Measurements from ENCODE around the gene FDX2.
"Not testable (repeated sequence)": the region's sequence is repeated elsewhere in the genome, so short reads cannot be mapped to it uniquely, and the experiment has no call there.

FDX2 gene

DNA sequence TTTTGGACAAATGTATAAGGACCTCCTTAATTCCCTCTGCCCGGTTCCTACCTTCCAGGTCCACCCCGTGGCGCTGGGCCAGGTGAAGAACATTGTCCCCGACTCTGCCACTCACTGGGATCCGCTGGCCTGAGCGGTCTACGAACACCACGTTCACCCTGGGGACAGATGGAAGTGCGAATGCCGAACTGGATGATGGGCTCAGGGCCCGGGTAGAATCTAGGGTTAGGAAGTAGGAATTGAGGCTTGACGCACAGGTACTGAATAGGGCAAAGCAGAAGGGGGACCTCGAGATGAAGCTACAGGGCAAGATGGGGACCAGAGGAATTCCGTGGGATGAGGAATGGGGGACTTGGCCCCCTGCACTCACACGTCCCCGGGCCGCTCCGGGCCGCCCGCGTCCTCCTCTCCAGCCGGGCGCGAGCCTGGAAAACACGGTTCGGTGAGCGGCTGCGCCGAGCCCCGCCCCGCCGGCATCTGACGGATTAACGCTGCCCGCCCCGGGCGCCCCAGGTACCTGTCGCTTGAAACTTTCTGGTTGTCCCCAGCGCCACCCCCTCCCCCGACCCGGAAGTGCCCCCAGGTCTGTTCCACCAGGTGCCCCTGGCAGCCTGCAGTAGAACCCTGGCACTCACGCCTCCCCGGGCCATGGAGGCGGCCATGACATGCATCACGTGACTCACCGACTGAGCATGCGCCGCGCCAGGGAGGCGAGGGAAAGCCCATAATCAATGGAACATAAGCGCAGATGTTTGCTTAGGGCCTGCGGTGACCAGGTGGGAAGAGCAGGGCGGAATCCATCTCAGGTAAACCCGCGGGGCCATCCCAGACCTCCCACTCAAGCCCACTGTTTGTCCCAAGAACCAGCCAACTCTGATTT is at the start of gene FDX2:
FDX2 (minus strand) TSS at position 681 of the 880 bp plus-strand sequence; CDS start at position 662, 19 bp downstream.
- DNase-seq (ENCODE audit: low spot score) = peak; percentile 97

DNA sequence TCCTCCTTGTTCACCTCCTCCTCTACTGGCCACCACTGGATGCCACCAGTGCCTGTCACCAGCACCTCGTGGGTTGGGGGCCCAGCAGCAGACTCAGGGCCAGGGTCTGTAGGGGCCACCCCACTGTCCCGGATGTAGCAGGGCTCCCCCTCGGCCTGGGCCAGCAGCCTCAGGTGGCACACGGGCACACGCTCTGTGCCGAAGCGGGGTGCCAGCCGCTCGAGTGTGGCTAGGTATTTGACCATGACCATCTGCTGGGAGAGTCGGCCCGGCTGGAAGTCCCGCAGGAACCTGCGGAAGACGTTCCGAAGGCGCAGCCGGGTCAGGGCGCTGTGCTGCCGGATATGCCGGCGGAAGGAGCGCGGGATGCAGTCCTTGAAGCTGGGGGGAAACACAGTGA is 49.7 kb upstream of the FDX2 start:
- no peak for DNase-seq (ENCODE audit: low spot score)

DNA sequence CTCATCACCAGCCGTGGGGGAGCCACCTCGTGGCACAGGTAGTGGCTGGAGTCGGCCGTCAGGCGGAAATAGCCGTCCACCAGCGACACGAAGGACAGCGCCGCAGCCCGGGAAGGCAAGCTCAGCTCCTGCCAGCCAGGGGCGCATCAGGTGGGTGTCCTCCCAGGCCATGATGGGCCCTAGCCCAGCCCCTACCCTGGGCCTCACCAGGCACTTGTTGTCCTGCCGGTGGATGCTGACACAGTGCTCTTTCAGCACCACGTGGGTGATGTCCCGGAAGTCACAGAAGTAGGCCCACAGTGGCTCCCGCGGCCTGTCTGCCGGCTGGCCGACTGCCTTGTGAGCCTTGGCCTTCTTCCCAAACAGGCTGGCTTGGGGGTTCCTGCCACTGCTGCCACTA is 48.8 kb upstream of the FDX2 start:
- no peak for DNase-seq (ENCODE audit: low spot score)

DNA sequence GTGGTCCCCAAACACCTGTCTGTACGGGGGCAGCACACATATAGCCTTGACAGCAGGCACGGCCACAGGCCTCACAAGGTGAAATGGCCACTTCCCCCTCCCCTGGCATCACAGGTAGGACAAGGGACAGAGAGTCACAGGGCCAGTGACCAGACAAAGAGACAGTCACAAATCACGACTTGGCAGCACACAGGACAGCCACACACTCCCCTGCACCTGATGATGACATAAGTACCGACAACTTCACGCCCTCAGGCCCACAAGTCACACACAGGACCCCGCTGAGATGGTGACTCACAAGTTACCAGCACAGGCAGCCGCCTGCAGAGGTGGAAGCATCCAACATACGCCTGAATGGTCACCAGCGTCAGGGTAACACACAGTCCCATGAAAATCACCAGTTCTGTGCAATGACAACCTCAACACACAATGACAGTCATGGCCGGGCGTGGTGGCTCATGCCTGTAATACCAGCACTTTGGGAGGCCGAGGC is 48.0 kb upstream of the FDX2 start:
- no peak for DNase-seq (ENCODE audit: low spot score)

DNA sequence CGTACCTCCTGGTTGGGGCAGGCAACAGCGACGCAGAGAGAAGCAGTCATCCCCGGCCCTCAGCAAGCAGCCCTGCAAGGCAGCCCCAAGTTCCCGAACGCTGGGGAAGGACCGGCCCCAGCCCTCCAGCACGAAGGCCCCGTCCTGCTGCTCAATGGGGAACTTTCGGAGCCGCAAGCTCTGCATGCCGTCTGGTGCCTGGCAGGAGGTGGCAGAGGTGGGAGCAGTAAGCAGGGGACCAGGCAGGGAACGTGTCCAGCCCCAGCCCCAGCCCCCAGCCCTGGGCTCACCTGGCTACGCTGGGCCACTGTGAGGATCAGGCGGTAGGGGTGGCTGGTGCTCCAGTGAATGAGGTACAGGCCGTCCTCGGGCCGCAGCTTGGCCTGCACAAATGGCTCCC is 46.4 kb upstream of the FDX2 start:
- no peak for DNase-seq (ENCODE audit: low spot score)

DNA sequence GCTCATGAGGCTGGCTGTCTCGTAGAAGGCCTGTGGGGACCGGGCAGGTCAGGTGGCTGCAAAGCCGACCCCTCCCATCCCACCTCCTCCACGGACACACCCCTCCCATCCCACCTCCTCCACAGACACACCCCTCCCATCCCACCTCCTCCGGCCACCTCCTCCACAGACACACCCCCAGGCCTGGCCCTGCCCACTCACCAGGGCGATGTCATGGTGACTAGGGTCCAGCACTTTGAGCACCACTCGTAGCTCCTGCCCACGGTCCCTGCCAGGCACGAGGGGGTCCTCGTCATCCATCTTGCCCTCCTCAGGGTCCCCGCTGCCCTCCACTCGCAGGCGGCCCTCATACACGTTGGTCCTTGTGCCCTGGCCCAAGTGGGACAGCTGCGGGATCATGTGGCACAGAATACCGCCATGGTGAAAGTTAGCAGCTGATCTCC is 45.8 kb upstream of the FDX2 start:
- no peak for DNase-seq (ENCODE audit: low spot score)

DNA sequence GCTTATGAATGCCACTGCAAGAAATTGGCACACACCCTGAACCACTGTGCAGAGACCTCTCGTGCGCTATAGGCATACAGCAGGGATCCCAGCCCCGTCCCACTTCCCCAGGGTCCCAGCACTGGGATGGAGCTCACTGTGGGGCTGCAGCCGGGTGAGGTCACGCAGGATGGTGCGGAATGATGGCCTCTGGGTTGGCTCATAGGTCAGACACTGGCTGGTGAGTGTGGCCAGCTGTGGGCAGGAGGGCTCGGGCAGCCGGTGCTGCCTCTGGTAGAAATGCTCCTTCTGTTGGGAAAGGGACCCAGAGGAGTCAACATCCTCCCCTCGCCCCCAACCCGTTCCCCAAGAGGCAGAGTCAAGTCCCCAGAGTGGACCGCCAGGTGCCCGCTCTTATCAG is 40.6 kb upstream of the FDX2 start:
- DNase-seq (ENCODE audit: low spot score) = no peak

DNA sequence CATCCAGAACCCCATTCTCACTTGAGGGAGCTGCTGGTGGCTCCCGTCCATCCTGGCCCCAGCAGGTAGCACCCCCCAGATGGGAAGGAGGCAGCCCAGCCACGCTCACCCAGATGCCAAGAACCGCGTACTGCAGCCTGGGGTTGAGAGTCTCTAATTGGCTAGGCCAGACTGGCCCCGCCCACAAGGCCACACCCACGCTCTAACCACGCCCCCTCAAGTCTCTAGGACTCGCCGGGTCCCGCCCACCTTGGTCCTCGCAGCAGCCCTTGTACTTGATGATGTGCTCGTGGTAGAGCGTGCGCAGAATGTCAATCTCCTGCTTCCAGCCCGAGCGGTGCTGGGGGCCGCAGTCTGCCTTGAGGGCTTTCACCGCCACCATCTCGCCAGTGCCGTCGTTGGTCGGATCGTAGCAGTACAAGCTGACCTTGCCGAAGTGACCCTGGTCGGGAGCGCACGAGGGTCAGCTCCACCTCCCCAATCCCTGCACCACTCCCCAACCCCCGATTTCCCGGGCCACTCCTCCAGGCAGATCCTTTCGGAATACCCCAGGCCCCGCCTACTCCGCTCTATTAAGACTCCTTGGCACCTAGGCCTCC is 38.1 kb upstream of the FDX2 start:
- DNase-seq (ENCODE audit: low spot score) = no peak

DNA sequence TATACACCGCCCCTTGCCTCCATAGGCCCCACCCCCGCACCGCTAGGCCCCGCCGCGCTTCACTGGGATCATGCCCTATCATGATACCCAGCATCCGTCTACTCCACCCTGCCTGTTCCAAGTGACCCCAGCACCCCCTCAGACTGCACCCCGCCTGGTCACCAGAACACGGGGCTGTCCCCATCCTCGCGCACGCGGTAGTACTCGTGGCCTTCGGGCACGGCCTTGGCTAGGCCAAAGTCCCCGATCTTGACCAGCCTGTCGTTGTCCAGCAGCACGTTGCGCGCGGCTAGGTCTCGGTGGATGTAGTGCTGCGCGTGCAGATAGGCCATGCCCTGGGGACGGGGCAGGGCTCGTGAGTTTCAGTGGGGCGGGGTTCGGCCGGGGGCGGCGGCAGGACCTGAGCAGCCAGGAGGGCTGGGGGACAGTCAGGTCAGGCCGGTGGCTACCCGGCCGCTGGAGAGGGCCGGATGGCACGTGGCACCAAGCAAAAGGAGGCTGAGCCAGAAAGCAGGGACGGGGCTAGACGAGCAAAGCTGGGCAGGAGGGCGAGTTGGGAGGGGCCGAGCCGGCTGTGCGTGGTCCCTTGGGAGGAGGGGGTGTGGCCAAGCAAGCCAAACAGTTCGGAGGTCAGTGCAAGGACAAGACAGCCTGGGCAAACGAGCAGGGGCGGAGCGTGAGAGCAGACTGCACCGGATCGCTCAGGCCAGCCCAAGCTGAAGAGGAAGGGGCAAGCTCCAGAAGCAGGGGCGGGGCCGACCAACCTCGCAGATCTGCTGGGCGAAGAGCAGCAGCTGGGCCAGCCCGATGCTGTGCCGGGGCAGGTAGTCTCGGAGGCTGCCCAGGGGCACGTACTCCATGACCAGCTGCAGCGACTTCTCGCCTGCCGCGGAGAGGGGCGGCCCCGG is 37.2 kb upstream of the FDX2 start:
- no peak for DNase-seq (ENCODE audit: low spot score)

DNA sequence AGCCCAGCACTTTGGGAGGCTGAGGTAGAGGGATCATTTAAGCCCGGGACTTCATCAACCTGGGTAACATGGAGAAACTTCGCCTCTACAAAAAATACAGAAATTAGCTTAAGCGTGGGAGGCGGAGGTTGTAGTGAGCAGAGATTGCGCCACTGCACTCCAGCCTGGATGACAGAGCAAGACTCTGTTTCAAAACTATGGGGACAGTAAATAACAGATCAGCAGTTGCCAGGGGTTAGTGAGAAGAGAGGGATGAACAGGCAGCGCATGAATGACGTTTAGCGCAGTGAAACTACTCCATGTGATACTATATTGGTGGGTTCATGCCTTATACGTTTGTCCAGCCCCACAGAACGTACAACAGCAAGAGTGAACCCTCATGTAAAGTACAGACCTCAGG is 30.7 kb upstream of the FDX2 start:
- DNase-seq (ENCODE audit: low spot score) = no peak

DNA sequence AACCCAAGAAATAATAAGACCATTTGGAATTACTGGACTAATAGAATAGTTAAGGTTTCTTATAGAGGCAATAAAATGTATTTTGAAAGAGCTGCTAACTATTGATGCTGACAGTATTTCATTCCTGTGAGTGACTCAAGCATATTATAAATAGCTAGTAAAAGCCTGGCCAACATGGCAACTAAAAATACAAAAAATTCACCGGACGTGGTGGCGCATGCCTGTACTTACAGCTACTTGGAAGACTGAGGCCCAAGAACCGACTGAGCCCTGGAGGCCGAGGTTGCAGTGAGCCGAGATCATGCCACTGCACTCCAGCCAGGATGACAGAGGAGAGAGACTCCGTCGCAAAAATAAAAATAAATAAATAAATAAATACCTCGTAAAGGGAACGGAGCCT is 29.0 kb upstream of the FDX2 start:
- no peak for DNase-seq (ENCODE audit: low spot score)

DNA sequence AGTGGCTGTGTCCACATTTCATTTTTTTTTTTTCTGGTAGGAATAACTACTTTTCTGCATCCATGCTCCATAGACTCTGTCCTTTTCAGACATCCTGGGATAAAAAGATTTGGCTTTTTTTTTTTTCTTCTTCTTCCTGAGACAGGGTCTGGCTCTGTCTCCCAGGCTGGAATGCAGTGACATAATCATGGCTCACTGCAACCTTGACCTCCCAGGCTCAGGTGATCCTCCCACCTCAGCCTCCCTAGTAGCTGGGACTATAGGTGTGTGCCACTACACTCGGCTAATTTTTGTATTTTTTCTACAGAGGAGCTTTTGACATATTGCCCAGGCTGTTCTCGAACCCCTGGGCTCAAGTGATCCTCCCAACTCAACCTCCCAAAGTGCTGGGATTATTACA is 27.7 kb upstream of the FDX2 start:
- no peak for DNase-seq (ENCODE audit: low spot score)

DNA sequence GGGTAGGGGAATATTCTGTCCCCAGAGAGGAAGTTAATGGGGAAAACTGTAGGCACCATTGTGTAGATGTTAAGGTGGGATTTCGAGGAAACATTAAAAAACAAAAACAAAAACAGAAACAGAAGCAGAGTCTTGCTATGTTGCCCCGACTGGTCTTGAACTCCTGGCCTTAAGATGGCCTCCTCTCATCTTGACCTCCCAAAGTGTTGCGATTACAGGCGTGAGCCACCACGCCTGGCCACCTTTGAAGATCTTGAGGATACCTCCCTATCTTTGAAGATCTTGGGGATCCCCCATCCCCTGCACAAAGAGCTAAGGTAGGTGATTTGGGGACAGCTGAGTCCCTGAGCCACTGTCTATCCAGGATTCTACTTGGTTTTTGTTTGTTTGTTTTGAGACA is 24.2 kb upstream of the FDX2 start:
- DNase-seq (ENCODE audit: low spot score) = no peak

DNA sequence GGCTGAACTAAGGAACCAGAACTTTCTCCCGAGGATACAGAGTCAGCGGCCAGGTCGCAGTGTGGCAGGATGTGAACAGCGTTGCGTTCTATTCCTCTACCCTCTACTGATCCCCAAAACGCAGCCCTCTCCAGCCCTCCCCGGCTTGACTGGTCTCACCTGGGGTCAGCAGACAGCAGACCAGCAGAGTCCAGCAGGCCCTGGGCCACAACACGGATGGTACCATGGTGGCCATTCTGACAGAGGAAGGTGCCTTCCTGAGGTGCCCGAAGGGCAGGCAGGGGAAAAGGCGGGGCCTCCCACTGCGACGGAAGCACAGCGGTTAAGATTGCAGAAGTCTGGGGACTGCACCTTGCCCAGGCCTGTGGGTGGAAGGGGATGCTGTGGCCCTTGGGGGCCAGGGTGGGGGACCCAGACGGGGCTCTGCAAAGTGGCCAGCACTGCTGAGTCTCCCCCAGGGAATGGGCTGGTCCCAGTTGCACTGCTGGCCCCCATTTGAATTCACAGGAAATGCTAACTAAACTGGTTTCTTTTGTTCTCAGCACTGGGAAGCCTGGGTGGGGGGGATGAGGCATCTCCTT is 23.7 kb upstream of the FDX2 start, which contains the start of gene ICAM3:
ICAM3 (minus strand) TSS at position 245 of the 581 bp plus-strand sequence; CDS start at position 235, 10 bp downstream.
- no peak for DNase-seq (ENCODE audit: low spot score)

DNA sequence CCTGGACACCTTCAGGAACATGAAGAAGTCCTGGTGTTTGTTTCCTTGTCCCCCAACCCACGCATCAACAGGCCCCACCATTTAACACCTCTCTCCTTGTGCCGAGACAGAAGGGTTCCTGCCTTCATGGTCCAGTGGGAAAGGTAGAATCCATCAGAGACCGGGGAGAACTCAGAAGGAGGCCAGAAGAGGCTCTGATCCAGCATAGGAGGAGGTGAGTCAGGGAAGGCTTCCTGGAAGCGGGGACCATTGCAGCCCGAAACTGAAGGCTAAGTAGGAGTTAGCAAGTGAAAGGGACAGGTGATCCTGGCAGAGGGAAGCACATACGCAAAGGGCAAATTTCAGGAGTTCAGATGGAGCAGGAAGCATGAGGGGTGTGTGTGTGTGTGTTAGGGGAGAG is 23.1 kb upstream of the FDX2 start:
- no peak for DNase-seq (ENCODE audit: low spot score)

DNA sequence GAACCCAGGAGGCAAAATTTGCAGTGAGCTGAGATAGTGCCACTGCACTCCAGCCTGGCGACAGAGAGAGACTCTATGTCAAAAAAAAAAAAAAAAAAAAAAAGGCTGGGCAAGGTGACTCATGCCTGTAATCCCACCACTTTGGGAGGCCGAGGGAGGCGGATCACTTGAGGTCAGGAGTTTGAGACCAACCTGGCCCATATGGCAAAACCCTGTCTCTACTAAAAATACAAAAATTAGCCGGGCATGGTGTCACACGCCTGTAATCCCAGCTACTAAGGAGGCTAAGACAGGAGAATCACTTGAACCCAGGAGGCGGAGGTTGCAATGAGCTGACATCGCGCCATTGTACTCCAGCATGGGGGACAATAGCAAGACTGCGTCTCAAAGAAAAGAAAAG is 20.9 kb upstream of the FDX2 start:
- not testable (repeated sequence) for DNase-seq (ENCODE audit: low spot score)

DNA sequence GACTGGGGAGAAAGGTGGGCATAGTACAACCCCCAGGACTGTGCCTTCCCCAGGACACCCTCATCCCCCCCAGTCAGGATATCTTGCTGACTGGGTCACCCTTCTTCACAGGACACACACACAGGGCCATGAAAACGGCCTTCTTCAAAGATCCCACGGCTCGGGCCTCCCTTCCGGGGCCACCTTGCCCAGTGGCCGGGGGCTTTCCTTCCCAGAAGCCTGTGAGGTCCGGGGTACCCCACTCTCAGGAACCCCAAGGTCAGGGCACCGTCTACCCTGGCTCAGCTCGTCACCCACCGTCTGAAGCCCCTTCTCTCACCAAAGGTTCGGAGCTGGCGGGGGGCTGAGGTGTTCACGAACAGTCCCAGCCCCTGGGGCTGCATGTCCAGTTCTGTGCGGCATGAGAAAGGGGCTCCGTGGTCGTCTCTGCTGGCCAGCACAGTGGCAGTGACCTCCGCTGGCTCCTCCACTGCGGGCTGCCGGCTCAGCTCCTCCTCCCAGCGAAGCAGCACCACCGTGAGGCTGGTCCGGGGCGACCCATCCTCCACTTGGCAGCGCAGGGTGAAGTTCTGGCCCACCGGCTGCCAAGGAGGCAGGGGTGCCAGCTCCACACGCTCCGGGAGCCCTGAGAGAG is 19.7 kb upstream of the FDX2 start:
- DNase-seq (ENCODE audit: low spot score) = no peak

DNA sequence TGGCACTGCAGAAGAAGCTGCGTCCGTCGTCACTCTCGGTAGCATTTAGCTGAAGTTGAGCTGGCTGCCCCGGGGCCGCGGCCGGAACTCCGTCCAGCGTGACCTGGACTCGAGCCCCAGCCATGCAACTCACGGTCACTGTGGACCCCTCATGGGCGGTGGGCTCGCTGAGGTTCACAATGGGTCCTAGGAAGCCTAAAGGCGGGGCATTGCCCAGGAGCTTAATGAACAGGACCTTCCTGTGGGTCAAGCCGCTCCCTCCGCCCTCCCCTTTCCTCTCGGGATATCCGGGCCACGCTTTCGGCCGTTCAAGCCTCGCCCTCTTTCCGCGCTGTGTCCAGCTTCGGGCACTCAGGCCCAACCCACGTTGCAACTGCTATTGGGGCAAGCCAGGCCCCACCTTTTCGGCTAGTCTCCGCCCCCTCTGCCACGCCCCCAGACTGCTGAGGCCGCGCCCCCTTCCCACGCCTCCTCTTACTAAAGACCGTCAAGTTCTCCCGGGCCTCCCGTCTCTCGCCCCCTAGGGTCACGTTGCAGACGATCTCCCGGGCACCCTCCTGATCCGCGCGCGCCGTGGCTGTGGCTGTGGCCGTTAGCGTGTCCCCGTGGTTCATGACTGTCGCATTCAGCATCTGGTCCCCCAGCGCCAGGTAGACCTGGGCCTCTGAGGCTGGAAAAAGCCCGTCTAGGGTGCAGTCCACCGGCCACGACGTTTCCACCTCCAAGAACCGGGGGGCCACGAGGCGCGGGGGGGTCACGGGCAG is 19.0 kb upstream of the FDX2 start:
- peak; percentile 89 for DNase-seq (ENCODE audit: low spot score)

DNA sequence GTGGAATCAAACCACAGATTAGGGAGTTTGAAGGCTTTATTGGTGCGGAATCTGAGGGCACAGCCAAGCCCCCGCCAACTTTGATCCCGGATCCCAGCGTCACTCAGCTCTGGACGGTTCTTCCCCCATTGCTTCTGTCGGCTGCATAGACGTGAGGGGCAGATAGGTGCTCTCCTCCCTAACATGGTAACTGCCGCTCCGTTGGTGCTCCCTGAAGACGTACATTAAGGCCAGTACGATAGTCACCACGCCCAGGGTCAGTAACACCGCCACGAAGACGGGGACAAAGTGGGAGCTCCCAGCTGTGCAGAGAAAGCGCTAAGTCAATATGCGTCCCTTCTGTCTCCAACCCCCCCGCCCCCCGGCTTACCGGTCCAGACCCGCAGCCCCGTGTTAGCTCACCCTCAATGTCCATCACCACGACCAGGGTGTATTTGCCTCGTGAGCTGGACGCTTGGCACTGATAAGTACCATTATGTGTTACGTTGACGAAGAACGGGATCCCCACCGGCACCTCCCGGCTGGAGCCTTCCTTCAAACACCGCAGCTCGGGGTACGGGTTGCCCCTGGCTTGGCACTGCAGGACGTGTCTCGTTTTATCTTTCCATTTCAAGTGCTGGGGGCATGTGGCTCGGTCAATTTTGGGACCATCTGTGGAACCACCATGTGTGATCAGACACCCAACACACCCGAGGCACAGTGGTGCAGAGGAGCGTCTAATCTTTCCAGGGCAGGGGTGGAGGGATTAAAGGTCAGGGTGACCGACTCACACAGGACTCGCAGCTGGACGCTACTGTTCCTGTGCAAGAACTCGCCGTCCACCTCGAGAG is 18.2 kb upstream of the FDX2 start:
- DNase-seq (ENCODE audit: low spot score) = no peak

Data from HuH-7.5 (cell line).